ENCODE measurements around the gene MICA. TPM values are rescaled to one million over a fixed set of nuclear protein-coding genes. Genes with fewer than 3 reads are reported as not detected.
"Not testable (repeated sequence)": the region's sequence is repeated elsewhere in the genome, so short reads cannot be mapped to it uniquely, and the experiment has no call there.

MICA gene
- total RNA-seq, 2 experiments from 2014 or later = 10.6 to 14.0 TPM

DNA sequence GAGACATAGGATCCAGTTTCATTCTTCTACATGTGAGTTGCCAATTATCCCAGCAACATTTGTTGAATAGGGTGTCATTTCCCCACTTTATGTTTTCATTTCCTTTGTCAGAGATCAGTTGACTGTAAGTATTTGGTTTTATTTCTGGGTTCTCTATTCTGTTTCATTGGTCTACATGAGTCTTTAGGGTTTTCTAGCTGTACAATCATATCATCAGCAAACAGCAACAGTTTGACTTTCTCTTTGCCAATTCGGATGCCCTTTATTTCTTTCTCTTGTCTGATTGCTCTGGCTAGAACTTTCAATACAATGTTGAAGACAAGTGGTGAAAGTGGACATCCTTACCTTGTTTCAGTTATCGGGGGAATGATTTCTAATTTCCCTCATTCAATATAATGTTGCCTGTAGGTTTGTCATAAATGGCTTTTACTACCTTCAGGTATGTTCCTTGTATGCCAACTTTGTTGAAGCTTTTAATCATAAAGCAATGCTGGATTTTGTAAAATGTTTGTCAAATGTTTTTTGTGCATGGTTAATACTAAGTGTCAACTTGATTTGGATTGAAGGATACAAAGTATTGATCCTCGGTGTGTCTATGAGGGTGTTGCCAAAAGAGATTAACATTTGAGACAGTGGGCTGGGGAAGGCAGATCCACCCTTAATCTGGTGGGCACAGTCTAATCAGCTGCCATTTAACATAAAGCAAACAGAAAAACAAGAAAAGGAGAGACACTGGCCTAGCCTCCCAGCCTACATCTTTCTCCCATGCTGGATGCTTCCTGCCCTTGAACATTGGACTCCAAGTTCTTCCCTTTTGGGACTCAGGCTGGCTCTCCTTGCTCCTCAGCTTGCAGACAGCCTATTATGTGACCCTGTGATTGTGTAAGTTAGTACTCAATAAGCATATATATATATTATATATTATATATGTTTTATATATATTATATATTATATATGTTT lies 23.3 kb downstream of the MICA start:
- Histone ChIP-seq H3K4me1 (ENCODE audit: insufficient read depth, low read length) (no peaks in the 10 kb centered on the region), H3K36me3 (ENCODE audit: insufficient read depth, low read length) (no peaks in the 10 kb centered on the region), H3K27ac (ENCODE audit: low read depth in 1 of 2, low read length in 2 of 2) (no peak overlapping the region), H3K27me3 (ENCODE audit: control insufficient read depth in 1 of 2, insufficient read depth in 2 of 2, low read length in 2 of 2) (no peaks in the 10 kb centered on the region), H3K4me3 (ENCODE audit: low read length) (no peak overlapping the region), H3K9me3 (ENCODE audit: control insufficient read depth in 1 of 2, insufficient read depth in 1 of 2, low read length in 2 of 2) (no peaks in the 10 kb centered on the region)
- TF ChIP-seq CTCF (IDR thresholded peaks at IDR 0.05) = no peak
- CTCF ChIA-PET = interaction anchor here (1.5 kb wide), 1 partner anchor 26 kb away, joined by 5 read pairs; no protein-coding TSS in a partner anchor
- POLR2A ChIA-PET = interaction anchor here (1.2 kb wide), 1 partner anchor 25 kb away, joined by 10 read pairs; no protein-coding TSS in a partner anchor
- no peaks in the 10 kb centered on the region for H3K27me3 Mint-ChIP-seq
- no peak overlapping the region for H3K4me3 Mint-ChIP-seq
- H3K9me3 Mint-ChIP-seq = peaks cover 3% of the 10 kb centered on the region
- DNase-seq = no peak
- no peaks in the 10 kb centered on the region for H3K36me3 Mint-ChIP-seq (ENCODE audit: low read depth)
- peaks cover 9% of the 10 kb centered on the region for H3K4me1 Mint-ChIP-seq (ENCODE audit: low read depth)
- intact Hi-C loops (cut with DNase I, micrococcal nuclease) = no loop called here
- no peak overlapping the region for H3K27ac Mint-ChIP-seq
- peak; percentile 44 for ATAC-seq (ENCODE audit: poor library complexity)

DNA sequence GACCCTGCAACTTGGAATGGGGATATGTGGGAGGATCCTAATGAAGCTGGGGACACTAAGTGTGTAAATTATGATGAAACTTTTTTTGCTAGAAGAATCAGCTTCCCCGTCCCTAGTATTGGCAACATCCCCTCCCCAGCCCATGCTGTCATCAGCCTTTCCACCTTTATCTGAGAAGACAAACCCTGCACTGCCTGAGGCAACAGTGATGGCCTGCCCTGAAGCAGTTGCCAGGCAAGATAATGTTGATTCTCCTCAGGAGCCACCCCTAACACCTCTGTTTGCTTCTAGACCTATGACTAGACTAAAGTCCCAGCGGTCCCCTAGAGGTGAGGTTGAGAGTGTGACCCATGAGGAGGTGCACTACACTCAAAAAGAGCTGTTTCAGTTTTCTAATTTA lies 27.1 kb downstream of the MICA start:
- no peak overlapping the region for H3K27ac Mint-ChIP-seq
- H3K4me3 Mint-ChIP-seq = no peak overlapping the region
- H3K27me3 Mint-ChIP-seq = peaks cover 3% of the 10 kb centered on the region
- Histone ChIP-seq H3K36me3 (ENCODE audit: insufficient read depth, low read length) (no peaks in the 10 kb centered on the region), H3K27me3 (ENCODE audit: control insufficient read depth in 1 of 2, insufficient read depth in 2 of 2, low read length in 2 of 2) (no peaks in the 10 kb centered on the region), H3K9me3 (ENCODE audit: control insufficient read depth in 1 of 2, insufficient read depth in 1 of 2, low read length in 2 of 2) (no peaks in the 10 kb centered on the region), H3K4me1 (ENCODE audit: insufficient read depth, low read length) (no peaks in the 10 kb centered on the region), H3K27ac (ENCODE audit: low read depth in 1 of 2, low read length in 2 of 2) (no peak overlapping the region), H3K4me3 (ENCODE audit: low read length) (no peak overlapping the region)
- CTCF ChIA-PET = interaction anchor here (1.8 to 3.7 kb wide), 2 partner anchors 12 to 31 kb away, joined by 5 to 14 read pairs; no protein-coding TSS in a partner anchor
- intact Hi-C loops (cut with DNase I, micrococcal nuclease) = no loop called here
- H3K4me1 Mint-ChIP-seq (ENCODE audit: low read depth) = no peaks in the 10 kb centered on the region
- peak in 2 of 14 experiments; percentile 13 to 28 for DNase-seq
- TF ChIP-seq CTCF (IDR thresholded peaks at IDR 0.05) = no peak
- peaks cover 3% of the 10 kb centered on the region for H3K9me3 Mint-ChIP-seq
- no peak for ATAC-seq (ENCODE audit: poor library complexity)
- POLR2A ChIA-PET = interaction anchor here (0.7 to 1.2 kb wide), 2 partner anchors 27 to 86 kb away, joined by 3 read pairs; no protein-coding TSS in a partner anchor
- H3K36me3 Mint-ChIP-seq (ENCODE audit: low read depth) = no peaks in the 10 kb centered on the region

- POLR2A ChIA-PET; H3K9me3 Mint-ChIP-seq; H3K36me3 Mint-ChIP-seq (ENCODE audit: low read depth); H3K4me1 ChIP-seq (ENCODE audit: insufficient read depth, low read length); H3K27ac ChIP-seq (ENCODE audit: low read depth in 1 of 2, low read length in 2 of 2); H3K27ac Mint-ChIP-seq; ATAC-seq (ENCODE audit: poor library complexity); H3K4me3 ChIP-seq (ENCODE audit: low read length); intact Hi-C loops (cut with DNase I, micrococcal nuclease); CTCF ChIA-PET; H3K4me1 Mint-ChIP-seq (ENCODE audit: low read depth); H3K27me3 ChIP-seq (ENCODE audit: control insufficient read depth in 1 of 2, insufficient read depth in 2 of 2, low read length in 2 of 2); H3K4me3 Mint-ChIP-seq; DNase-seq; H3K36me3 ChIP-seq (ENCODE audit: insufficient read depth, low read length): not testable (repeated sequence)
- H3K9me3 ChIP-seq (ENCODE audit: control insufficient read depth in 1 of 2, insufficient read depth in 1 of 2, low read length in 2 of 2) = peaks cover 0 to 13% of the 10 kb centered on the region in 2 experiments
- H3K27me3 Mint-ChIP-seq = peaks cover 31% of the 10 kb centered on the region
Observed at GRCh38 chr6:31435051-31435450, 31.7 kb downstream of the MICA start.

Data from CD4-positive, alpha-beta T cell (primary cell).